RPMI8226 (cell line): ENCODE measurements around the gene CPED1.
"Not testable (repeated sequence)": the region's sequence is repeated elsewhere in the genome, so short reads cannot be mapped to it uniquely, and the experiment has no call there.

Source experiments
- DNase-seq: peaks from one replicate; pipeline ENCODE4 v3.0.0-alpha.2; 2015

CPED1 gene

DNA sequence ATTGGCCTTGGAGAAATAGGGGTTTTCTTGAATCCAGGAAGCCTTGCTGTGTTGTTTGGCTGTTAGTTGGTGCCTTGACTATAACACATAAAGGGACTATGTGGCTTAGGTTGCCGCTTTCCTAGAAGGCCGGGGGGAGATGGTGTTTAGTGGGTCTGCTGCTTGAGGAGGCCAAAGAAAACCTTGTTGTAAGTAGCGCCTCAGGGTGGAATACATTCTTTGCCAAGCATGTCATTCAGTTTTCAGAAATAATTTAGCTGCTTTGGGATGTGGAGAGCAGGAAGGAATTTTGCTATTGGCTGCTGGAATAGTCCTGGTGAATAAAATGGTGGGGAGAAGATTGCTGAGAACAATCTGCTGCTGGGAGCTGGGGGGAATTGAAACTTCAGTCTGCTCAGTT is 207.4 kb downstream of the CPED1 start:
- no peak for DNase-seq

GRCh38 chr7:121196286-121196685 is 207.8 kb downstream of the CPED1 start:
- DNase-seq: no peak

GRCh38 chr7:121197455-121197854 is 208.9 kb downstream of the CPED1 start:
- no peak for DNase-seq

GRCh38 chr7:121198502-121198901 is 210.0 kb downstream of the CPED1 start:
- no peak for DNase-seq

DNA sequence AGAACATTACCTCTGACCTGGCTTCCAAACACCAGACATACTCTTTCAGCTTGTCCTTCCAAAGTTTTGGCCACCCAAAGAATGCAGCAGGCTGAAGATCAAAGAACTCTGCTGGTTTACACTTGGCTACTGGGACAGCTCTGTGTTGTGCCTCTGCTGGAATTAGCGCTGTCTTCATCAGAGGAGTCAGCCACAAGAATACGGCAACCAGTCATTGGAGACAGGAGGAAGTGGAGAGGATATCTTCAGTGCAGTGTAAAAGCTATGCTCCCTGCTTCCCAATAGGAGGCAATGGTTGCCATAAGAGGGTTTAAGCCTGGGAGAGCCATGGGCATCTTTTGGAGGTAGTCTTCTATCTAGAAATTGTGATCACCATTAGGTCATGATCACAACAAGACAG is 213.6 kb downstream of the CPED1 start:
- DNase-seq: no peak

DNA sequence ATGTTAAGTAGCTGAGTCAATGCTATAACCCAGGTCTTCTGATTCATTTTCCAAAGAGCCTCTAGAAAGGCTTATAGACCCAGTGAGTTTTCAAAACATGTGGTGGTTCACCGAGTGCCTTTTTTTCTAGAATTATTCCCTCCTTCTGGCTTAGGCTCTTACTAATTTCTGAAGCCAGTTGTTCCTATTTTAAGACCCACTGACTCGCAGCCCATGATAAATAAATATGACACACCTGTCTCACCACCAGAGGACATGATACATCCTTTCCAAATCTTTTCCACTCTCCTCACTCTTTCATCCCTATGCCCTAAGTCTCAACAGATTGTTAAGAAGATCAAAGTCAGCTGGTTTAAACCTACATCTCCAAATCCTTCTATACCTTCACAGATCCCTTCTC is 214.3 kb downstream of the CPED1 start:
- no peak for DNase-seq

DNA sequence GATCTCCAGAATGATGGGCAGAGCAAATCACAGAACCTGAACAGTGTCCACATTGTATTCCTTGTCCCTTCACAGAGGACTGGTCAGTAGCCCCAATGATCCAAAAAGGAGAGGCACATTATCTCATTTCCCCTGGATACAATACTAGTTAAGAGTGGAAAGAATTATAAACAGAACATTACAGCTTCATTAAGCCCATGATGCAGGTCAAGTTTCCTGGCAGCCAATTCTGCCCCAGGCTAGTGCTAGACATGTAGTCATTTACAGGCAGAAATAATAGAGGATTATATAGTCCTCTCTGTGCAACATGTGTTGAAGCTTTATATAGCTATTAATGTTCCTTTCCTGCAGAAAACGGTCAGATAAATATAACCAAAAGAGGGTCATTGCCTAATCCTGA is 216.0 kb downstream of the CPED1 start:
- DNase-seq: no peak

DNA sequence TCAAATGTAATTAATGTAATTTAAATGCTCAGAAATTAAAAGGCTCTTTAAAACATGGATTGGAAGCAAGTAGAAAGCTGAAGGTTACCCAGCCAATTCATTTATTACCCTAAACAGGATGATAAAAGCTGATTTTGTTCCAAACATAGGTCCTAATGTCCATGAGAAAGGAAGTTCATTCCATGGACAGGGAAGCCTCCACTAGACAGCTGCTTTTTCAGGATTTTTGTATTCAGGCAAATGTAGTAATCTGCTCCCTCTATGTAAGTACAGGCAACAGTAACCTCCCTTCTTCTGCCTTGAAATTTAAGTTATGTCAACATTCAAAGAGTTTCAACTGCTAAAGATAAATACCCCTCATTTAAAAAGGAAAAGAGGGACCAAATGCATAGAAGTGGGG is 217.3 kb downstream of the CPED1 start:
- no peak for DNase-seq

DNA sequence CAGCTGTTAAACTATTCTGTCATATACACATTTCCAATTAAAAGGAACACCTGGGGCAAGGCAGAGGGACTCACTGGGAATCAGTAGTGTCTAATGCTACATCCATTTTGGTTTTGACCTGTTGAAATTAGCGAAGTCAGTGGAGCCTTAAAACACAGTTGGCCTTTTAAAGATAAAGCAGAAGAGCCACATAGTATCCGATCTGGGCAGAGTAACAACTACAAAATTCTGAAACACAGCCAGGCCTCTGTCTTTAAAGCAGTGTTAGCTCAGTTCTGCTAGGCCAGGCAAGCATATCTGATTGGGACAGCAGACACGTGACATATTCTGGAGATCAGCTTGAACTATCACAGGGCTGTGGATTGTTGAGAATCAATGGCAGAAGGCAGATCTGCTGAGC is 222.7 kb downstream of the CPED1 start:
- no peak for DNase-seq

DNA sequence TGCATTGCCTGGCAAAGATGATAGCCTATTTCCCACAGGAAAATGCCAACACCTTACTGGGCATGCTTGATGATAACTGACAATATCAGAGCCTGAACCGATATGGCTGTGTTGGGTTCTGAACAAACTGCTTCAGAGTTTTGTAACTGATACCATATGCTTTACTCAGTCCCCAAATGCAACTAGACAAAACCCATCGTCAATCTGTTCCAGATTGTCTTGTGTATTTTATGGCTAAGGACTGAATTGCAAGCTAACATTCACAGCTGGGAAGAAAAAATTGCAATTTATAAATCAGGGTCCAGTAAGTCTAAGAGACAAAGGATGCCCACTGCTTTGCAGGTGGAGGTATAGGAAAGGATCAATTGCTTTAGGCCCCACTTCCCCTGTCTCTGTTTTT is 223.5 kb downstream of the CPED1 start:
- DNase-seq: no peak

GRCh38 chr7:121214657-121215056 is 226.1 kb downstream of the CPED1 start:
- DNase-seq: no peak

DNA sequence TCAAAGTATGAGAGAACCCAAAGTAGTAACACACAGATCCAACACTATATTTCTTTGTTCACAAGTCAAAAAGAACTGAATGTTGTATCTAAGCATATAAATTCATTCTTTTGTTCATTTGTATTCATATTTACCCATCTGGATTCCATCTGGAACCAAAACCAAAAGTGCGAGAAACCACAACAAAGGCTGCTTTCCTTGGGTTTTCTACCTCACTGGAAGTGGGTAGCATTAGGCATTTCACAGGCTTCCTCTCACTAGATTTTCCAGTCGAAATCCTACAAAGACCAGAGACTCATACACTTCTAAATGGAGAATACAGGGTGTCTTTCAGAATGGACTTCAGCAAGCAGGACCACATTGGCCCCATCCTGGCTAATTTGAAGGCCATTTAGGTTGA is 230.5 kb downstream of the CPED1 start:
- no peak for DNase-seq

DNA sequence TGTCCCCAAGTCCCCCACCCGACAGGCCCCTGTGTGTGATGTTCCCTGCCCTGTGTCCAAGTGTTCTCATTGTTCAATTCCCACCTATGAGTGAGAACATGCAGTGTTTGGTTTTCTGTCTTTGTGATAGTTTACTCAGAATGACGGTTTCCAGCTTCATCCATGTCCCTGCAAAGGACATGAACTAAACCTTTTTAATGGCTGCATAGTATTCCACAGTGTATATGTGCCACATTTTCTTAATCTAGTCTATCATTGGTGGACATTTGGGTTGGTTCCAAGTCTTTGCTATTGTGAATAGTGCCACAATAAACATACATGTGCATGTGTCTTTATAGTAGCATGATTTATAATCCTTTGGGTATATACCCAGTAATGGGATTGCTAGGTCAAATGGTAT is 232.6 kb downstream of the CPED1 start:
- not testable (repeated sequence) for DNase-seq

DNA sequence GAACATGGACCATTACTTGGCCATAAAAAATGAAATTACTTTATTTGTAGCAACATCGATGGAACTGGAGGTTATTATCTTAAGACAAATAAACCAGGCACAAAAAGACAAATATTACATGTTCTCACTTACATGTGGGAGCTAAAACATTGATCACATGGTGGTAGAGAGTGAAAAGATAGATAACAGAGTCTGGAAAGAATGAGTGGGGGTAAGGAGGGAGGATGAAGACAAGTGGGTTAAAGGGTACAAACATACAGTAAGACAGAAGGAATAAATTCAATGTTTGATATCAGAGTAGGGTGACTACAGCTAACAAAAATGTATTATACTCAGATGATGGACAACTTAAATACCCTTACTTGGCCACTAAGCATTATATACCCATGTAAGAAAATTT is 240.3 kb downstream of the CPED1 start:
- no peak for DNase-seq

GRCh38 chr7:121235201-121235600 is 246.7 kb downstream of the CPED1 start:
- DNase-seq: no peak

GRCh38 chr7:121237601-121238000 is 249.1 kb downstream of the CPED1 start:
- DNase-seq: no peak

- DNase-seq: no peak
These were observed 255.8 kb downstream of the CPED1 start for GRCh38 chr7:121244120-121244870.

DNA sequence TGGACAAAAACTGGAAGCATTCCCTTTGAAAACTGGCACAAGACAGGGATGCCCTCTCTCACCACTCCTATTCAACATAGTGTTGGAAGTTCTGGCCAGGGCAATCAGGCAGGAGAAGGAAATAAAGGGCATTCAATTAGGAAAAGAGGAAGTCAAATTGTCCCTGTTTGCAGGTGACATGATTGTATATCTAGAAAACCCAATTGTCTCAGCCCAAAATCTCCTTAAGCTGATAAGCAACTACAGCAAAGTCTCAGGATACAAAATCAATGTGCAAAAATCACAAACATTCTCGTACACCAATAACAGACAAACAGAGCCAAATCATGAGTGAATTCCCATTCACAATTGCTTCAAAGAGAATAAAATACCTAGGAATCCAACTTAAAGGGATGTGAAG is 262.9 kb downstream of the CPED1 start:
- DNase-seq: not testable (repeated sequence)

DNA sequence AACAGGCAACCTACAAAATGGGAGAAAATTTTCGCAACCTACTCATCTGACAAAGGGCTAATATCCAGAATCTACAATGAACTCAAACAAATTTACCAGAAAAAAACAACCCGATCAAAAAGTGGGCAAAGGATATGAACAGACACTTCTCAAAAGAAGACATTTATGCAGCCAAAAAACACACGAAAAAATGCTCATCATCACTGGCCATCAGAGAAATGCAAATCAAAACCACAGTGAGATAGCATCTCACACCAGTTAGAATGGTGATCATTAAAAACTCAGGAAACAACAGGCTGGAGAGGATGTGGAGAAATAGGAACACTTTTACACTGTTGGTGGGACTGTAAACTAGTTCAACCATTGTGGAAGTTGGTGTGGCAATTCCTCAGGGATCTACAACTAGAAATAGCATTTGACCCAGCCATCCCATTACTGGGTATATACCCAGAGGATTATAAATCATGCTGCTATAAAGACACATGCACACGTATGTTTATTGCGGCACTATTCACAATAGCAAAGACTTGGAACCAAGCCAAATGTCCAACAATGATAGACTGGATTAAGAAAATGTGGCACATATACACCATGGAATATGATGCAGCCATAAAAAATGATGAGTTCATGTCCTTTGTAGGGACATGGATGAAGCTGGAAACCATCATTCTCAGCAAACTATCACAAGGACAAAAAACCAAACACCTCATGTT is 264.2 kb downstream of the CPED1 start:
- not testable (repeated sequence) for DNase-seq

- no peak for DNase-seq
These were observed 271.3 kb downstream of the CPED1 start for GRCh38 chr7:121259826-121260225.

DNA sequence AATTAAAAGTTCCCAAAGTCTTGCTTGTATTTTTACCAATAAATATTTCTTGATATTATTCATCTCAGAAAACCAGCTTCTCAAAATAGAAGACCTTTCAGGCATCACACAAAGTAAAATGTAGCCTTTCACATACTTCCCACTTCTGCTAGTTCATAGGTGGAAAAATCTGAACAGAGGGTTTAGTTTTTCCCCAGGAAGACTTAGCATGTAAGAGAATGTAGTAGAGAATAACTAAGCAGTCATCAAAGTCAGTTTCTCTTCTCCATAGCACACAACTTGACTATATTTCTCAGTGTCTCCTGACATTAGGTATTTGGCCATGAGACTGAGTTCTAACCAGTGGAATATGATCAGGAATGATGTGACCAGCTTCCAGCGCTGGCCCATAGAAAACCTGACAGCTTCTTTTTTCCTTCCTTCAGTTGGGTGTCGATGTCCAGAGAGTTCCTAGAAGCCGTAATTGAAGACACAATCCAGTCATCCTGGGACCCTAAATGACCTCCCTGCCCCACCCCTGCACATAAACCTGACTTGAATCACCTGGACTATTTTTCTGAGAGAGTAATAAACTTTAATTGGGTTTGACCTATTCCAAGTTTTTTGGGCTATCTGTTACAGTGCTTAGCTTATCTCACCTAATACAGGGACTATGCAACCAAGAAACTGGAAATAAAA is 272.8 kb downstream of the CPED1 start:
- no peak for DNase-seq

DNA sequence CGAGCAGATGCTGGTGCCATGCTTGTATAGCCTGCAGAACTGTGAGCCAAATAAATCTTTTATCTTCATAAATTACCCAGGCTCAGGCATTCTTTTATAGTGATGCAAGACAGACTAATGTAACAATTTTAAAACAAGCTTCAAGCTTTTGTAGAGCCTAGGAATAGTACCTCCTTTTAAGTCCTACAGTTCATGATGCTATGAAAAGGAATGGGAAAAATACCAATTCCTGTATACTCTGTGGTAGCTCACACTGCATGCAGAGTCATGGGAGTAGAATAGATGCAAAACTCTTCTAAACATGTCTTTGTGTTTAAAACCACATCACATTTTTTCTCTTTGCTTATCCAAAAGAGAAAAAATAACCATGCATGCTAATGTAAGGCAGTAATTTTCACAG is 273.7 kb downstream of the CPED1 start:
- DNase-seq: no peak

DNA sequence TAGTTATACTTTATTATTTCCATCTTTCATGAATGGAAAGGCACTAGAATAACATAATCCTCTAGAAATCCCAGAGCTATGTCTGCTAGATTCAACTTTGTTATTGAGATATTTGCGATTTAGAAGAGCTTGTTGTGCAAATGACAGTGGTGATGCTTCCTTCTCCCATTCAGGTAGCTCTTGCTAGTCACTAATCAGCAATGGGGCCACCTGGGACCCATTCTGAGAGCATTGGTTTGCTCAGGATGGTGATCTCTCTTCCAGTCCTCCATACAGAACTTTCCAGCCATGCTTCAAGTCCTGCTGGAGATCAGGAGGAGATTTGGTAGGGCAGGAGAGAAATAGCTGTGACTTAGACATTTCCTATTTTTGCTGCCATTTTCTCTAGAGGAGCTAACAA is 274.5 kb downstream of the CPED1 start:
- no peak for DNase-seq

DNA sequence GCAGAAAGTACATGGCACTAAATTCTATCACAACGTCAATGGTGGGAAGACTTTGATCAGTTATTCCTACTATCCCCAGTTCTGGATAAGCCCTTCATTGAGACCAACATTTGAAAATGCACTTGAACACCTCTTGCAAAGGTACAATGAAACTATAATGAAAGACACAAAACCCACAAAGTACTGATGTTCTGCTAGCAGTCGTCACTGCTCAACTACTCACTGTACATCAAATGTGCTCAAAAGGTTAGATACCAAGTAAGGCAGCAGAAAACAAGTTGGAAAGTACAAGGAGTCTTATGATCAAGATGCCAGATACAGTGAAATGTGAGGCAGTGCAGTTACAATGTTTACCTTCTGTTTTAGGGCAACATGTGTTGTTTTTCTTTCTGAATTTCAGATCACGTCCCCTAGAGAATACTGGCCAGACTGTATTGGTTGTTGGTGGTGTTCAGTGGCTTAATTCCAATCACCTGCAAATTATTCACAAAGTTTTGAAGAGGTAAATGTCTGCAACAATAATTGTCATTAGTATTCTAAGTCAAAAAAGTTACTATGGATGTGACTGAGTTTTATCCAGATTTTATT is 277.9 kb downstream of the CPED1 start:
- DNase-seq: no peak
